Endothelial cell (in vitro differentiated cells): ENCODE results near the gene EP400. TPM values are rescaled to one million over a fixed set of nuclear protein-coding genes. Genes with fewer than 3 reads are reported as not detected.
"Not testable (repeated sequence)": the region's sequence is repeated elsewhere in the genome, so short reads cannot be mapped to it uniquely, and the experiment has no call there.

Experiments
- DNase-seq: peaks from one replicate; pipeline ENCODE4 v3.0.0; 2021; ENCODE audit warnings: low spot score
- H3K27ac Mint-ChIP-seq: one replicate; pipeline ENCODE4 v1.8.0; 2021; ENCODE audit warnings: mixed read lengths, inconsistent platforms; ENCODE audit not compliant: unreplicated experiment
- H3K27me3 Mint-ChIP-seq: one replicate; pipeline ENCODE4 v1.8.0; 2021; ENCODE audit warnings: mild to moderate bottlenecking, moderate library complexity, mixed read lengths, inconsistent platforms; ENCODE audit not compliant: unreplicated experiment
- H3K36me3 Mint-ChIP-seq: one replicate; pipeline ENCODE4 v1.8.0; 2021; ENCODE audit warnings: mild to moderate bottlenecking, low read depth, mixed read lengths, inconsistent platforms; ENCODE audit not compliant: unreplicated experiment
- H3K4me1 Mint-ChIP-seq: one replicate; pipeline ENCODE4 v1.8.0; 2021; ENCODE audit warnings: mild to moderate bottlenecking, mixed read lengths, inconsistent platforms; ENCODE audit not compliant: unreplicated experiment
- H3K4me3 Mint-ChIP-seq: one replicate; pipeline ENCODE4 v1.8.0; 2021; ENCODE audit warnings: mild to moderate bottlenecking, mixed read lengths, inconsistent platforms; ENCODE audit not compliant: unreplicated experiment
- H3K9me3 Mint-ChIP-seq: one replicate; pipeline ENCODE4 v1.8.0; 2021; ENCODE audit warnings: mixed read lengths, inconsistent platforms; ENCODE audit not compliant: unreplicated experiment
- CTCF ChIP-seq: fragments of 200-600 bp; sonication (generic); IDR thresholded peaks from one replicate; pipeline ENCODE4 v1.5.0; 2021; ENCODE audit warnings: antibody characterized with exemption; ENCODE audit not compliant: unreplicated experiment
- total RNA-seq: library from RNA; stranded (reverse); fragmentation: NEBNext Ultra II Directional; extraction: Animal tissue kit (Norgen Biotek cat#: 25700); gene quantifications from one replicate; pipeline ENCODE4 v1.2.1, GENCODE V29; 2021; ENCODE audit not compliant: unreplicated experiment

Gene EP400
- total RNA-seq, 1 donor from 2014 or later: 66.2 TPM

GRCh38 chr12:132044661-132045412 is 95.1 kb downstream of the EP400 start:
- Mint-ChIP-seq H3K4me3 (peak overlapping the region; percentile 47), H3K9me3 (no peaks in the 10 kb centered on the region), H3K27ac (no peak overlapping the region), H3K4me1 (peaks cover 20% of the 10 kb centered on the region), H3K27me3 (no peaks in the 10 kb centered on the region), H3K36me3 (peaks cover 46% of the 10 kb centered on the region)
- DNase-seq: no peak
- TF ChIP-seq CTCF: no peak

GRCh38 chr12:132045751-132046150 is 96.0 kb downstream of the EP400 start:
- no peaks in the 10 kb centered on the region for H3K27me3 Mint-ChIP-seq
- TF ChIP-seq CTCF: no peak
- DNase-seq: no peak
- H3K27ac Mint-ChIP-seq: no peak overlapping the region
- no peaks in the 10 kb centered on the region for H3K9me3 Mint-ChIP-seq
- H3K4me3 Mint-ChIP-seq: peak overlapping the region; percentile 38
- peaks cover 20% of the 10 kb centered on the region for H3K4me1 Mint-ChIP-seq
- peaks cover 51% of the 10 kb centered on the region for H3K36me3 Mint-ChIP-seq

GRCh38 chr12:132046561-132046960 is 96.8 kb downstream of the EP400 start:
- H3K27me3 Mint-ChIP-seq: no peaks in the 10 kb centered on the region
- H3K9me3 Mint-ChIP-seq: peaks cover 5% of the 10 kb centered on the region
- peak overlapping the region; percentile 3 for H3K27ac Mint-ChIP-seq
- H3K4me1 Mint-ChIP-seq: peaks cover 20% of the 10 kb centered on the region
- DNase-seq: no peak
- TF ChIP-seq CTCF: no peak
- H3K4me3 Mint-ChIP-seq: peak overlapping the region; percentile 32
- H3K36me3 Mint-ChIP-seq: peaks cover 58% of the 10 kb centered on the region

- H3K27me3 Mint-ChIP-seq, H3K9me3 Mint-ChIP-seq, DNase-seq: not testable (repeated sequence)
- H3K27ac Mint-ChIP-seq: peak overlapping the region; percentile 78
- H3K36me3 Mint-ChIP-seq: peaks cover 68% of the 10 kb centered on the region
- peaks cover 20% of the 10 kb centered on the region for H3K4me1 Mint-ChIP-seq
- peak overlapping the region; percentile 31 for H3K4me3 Mint-ChIP-seq
These were observed 97.9 kb downstream of the EP400 start for GRCh38 chr12:132047630-132048029.

GRCh38 chr12:132049442-132049841 is 99.7 kb downstream of the EP400 start:
- Mint-ChIP-seq H3K27me3 (peaks cover 2% of the 10 kb centered on the region), H3K9me3 (peaks cover 5% of the 10 kb centered on the region)

More at GRCh38 chr12:132049442-132049841, 99.7 kb downstream of the EP400 start:
- TF ChIP-seq CTCF: no peak
- peaks cover 20% of the 10 kb centered on the region for H3K4me1 Mint-ChIP-seq
- H3K36me3 Mint-ChIP-seq: peaks cover 75% of the 10 kb centered on the region
- no peak for DNase-seq
- H3K4me3 Mint-ChIP-seq: no peak overlapping the region
- H3K27ac Mint-ChIP-seq: peak overlapping the region; percentile 64
